Upper lobe of left lung (tissue), 4 donors: ENCODE data around the gene GMDS.

Experiments used
- CTCF ChIP-seq, 6 experiments: fragments of 450-650 bp in 4 of 6; fragments of 200-600 bp in 2 of 6; sonication (generic) in 2 of 6; IDR thresholded peaks; one replicate each; pipeline ENCODE4 v1.5.1; 2016 to 2019; ENCODE audit warnings: antibody characterized with exemption in 6 of 6
- EP300 ChIP-seq, 4 donors: sonication (generic); formaldehyde crosslinking; IDR thresholded peaks; one replicate each; pipeline ENCODE4 v1.5.1; 2017; ENCODE audit warnings: antibody characterized with exemption in 4 of 4, control low read depth in 2 of 4
- POLR2A ChIP-seq, 4 donors: fragments of 450-650 bp; IDR thresholded peaks; one replicate each; pipeline ENCODE4 v1.5.1; 2016 to 2017; ENCODE audit warnings: antibody characterized with exemption in 4 of 4, mild to moderate bottlenecking in 2 of 4
- POLR2AphosphoS5 ChIP-seq, 2 donors: sonication (generic); formaldehyde crosslinking; IDR thresholded peaks; one replicate each; pipeline ENCODE4 v1.5.1; 2017; ENCODE audit warnings: antibody characterized with exemption in 2 of 2

DNA sequence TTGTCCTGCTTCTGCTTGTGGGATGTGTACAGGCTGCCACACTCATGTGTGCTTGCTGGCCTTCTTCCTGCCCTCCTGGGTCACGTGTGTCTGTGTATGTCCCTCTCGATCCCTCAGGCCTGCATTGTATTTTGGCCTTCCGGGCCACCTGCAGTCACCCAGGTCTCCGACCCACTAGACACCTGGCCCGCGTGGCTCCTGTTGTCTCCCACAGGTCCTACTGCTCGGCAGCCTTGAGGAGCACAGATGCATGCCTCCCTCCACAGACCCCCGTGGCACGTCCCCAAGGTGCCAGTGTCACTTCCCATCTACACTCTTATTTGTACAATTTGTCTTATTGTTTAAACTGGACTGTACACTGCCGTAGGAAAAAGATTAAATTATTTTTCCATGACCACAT is 592.6 kb downstream of the GMDS start:
- TF ChIP-seq CTCF (IDR thresholded peaks at IDR 0.05) (no peak), POLR2A (IDR thresholded peaks at IDR 0.05) (no peak), POLR2AphosphoS5 (IDR thresholded peaks at IDR 0.05) (no peak), EP300 (IDR thresholded peaks at IDR 0.05) (no peak)
